Daoy (cell line): ENCODE measurements around the gene EBF3. TPM values are rescaled to one million over a fixed set of nuclear protein-coding genes. Genes with fewer than 3 reads are reported as not detected.

ENCODE experiments used
- DNase-seq: peaks from one replicate; pipeline ENCODE4 v3.0.0-alpha.2; 2015; ENCODE audit warnings: low read depth
- total RNA-seq: library from RNA; depleted of rRNA; stranded (reverse); fragments of >200 nt; shearing (Covaris generic); gene quantifications from 2 replicates; pipeline ENCODE4 v1.2.3, GENCODE V29; 2014

EBF3 gene
- total RNA-seq, 1 experiment from 2014 or later = 3.4 TPM

DNA sequence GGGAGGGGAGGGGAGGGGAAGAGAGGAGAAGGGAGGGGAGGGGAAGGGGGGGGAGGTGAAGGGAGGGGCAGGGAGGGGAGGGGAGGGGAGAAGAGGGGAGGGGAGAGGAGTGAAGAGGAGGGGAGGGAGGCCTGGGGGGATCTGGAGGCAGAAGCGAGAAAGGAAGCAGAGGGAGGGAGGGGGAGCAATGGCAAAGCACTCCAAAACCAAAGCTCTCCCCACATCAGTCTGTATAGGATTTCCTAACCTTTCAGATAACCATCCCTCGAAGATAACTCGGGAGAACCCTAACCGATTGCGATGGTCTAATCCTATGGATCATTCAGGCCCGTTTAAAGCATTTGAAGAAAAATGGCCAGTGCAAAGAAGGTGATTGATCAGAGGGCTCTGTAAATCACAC is 19.0 kb downstream of the EBF3 start:
- no peak for DNase-seq

GRCh38 chr10:129944456-129944855 is 19.6 kb downstream of the EBF3 start:
- no peak for DNase-seq

DNA sequence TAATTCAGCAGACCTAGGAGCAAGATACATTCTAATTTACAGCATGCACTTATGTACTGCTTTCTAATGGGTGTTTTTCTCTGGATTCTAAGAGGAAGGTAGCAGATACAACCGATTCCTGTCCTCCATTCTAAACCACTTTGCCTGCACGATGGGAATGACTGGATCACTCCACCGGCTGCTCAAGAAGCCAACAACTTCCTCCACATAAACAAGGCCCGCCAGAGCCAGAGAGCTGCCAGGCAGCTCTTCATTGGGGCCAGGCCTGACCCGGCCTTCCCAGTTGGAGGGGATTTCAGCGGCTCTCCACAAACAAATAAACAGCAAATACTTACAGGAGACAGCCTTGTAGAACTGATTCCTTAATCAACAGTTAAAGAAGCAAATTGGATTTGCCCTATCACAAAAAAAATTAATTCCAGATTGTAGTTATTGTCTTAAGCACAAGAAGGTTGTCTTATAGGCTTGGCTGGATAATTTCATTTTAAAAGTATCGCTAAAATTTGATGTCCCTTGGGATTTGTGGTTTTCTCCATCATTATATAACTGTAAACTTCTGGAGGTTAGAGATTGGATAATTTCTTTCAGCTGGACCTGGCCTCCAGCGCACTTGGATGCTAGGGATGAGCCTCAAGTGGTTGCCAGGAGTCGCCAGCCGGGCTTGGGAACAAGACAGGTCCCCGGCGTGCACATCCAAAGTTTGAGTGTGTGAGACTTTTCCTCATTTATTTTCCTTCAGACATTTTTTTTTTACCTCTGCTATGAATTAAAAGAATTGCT is 20.9 kb downstream of the EBF3 start:
- DNase-seq = no peak

DNA sequence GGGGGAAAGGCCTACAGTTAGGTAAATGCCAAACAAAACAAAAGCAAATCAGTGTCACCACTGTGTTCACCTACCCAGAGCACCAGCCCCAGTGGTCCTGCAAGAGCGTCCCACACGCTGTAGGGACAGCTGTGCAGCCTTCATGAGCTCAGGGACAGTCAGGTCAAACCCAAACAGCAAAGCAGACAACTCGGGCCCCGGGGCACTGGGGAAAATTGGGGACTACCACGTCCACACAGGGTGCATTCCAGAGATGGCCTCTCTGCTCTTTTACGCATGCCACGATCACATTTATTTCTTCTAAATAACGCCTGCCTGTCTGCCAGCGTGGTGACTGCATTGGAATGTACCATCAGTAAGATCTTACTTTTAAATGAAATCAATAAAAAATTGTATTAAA is 21.7 kb downstream of the EBF3 start:
- no peak for DNase-seq

DNA sequence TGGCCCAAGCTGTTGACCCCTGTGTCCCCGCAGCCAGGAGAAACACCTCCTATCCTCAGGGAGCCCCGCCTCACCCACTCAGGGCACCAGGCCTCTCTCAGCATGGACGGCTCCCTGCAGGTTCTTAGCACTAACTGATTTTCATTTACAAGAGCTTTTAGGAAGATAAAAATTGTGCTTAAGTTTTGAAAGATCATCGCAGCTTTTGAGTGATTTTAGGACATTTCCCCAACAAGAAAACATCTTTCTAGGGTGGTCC is 22.1 kb downstream of the EBF3 start:
- no peak for DNase-seq

GRCh38 chr10:129941199-129942018 is 22.7 kb downstream of the EBF3 start:
- DNase-seq = no peak

GRCh38 chr10:129940617-129941198 is 23.4 kb downstream of the EBF3 start:
- DNase-seq = no peak

GRCh38 chr10:129939416-129940275 is 24.4 kb downstream of the EBF3 start:
- DNase-seq = no peak

GRCh38 chr10:129938460-129938859 is 25.6 kb downstream of the EBF3 start:
- DNase-seq = no peak

DNA sequence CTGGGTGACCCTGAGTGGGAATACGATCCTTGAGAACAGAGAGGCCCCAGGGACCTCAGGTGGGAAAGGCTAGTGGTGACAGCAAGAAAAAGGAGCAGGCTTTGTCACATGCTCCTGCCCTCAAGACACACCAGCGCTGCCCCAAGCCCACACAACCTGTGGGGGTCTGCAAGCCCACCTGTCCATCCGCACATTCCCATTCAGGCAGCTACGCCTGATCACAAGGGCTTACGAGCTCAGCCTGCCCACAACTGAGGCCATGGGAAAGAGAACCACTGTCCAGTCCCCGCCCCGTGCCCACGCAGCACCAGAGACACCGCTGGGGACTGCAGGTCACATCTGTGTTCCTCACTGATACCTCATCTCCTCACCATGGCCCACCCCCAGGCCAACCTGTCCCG is 26.7 kb downstream of the EBF3 start:
- DNase-seq = no peak

DNA sequence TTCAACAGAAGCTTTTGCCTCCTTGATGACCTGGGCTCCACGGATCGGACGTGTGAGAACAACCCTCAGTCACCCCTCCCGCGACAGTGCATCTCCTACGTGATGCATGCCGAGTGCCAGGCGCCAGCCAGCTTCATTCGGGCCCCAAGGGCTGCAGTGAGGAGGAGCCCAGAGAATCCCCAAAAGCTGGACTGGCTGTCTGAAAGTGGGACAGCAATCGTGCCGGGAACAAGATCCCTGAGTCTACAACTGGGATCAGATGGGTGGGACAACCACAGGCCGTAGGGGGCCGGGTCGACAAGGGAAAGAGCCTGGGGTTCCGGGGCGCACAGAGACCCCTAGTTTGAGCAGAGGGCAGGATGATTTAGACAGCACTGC is 27.2 kb downstream of the EBF3 start:
- DNase-seq = no peak

DNA sequence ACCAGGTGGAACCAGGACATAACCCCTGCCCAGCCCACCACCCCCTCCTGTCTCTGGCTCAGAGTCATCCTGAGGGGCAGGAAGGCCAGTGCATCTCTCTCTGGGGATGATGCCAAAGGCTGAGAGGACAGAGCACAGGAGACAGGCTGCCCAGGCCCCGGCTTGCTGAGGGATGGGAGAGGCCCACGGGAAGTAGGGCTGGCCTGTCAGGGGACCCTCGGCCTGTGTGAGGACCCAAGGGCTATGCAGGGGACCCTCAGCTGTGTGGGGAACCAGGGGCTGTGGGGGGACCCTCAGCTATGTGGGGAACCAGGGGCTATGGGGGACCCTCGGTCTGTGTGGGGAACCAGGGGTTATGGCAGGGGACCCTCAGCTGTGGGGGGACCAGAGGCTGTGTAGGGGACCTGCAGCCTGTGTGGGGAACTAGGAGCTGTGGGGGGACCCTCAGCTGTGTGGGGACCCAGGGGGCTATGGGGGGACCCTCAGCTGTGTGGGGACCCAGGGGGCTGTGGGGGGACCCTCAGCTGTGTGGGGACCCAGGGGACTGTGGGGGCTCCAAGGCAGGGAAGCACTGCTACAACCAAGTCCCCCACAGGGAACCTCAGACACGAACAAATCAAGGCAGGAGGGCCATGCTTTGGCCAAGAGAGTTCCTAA is 27.7 kb downstream of the EBF3 start:
- DNase-seq = no peak

DNA sequence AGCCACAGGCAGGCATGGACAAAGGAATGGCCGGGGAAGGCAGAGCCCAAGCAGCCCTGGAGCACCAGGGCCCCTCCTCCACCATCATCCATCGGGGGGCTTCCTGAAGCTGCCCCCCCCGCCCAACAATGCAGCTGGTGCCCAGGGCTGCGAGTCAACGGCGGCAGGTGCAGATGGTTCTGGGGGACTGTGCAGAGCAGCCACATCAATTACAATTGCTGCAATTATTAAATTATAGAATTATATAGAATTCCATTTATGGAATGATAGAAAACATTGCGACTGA is 28.3 kb downstream of the EBF3 start:
- DNase-seq = no peak

DNA sequence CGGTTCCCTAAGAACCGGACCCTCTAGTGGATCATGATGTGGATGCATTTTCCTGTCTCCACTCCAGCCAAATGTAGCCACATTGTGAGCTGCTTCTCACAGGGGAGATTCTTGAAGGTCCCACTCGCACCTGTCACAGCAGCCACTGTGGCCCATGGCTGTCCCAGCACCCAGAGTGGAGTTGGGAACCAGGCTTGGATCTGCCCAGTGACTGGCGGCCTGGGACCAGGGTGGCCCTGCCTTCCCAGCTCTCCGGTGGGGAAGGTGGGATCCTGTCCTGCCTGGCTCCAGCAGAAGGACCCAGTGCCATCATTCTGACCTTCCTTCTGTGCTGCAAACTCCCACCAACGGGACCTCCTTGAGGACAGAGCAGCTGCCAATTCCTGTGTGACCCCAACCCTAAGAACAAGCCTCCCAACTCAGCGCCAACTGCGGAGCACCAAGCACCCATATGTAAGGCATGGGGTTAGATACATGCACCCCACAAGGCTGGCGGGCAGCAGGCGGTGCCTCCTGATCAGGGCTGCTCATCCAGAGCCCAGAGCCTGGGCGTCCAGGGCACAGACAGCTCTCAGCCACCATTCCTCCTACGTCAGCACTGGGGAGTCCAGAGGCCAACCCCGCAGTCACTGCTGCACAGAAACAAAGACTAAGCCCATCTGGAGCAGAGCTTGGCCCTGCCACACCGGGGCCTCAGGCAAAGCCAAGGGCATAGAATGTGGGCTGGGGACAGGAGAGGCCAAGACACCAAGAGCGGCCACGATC is 28.8 kb downstream of the EBF3 start:
- no peak for DNase-seq

- no peak for DNase-seq
Measured at GRCh38 chr10:129934196-129934925, 29.7 kb downstream of the EBF3 start.

- no peak for DNase-seq
Measured at GRCh38 chr10:129933456-129934092, 30.5 kb downstream of the EBF3 start.

- no peak for DNase-seq
Measured at GRCh38 chr10:129932751-129933433, 31.2 kb downstream of the EBF3 start.

GRCh38 chr10:129932182-129932581 is 31.9 kb downstream of the EBF3 start:
- DNase-seq = no peak
